SK-N-SH treated with all-trans-retinoic acid at 6 μM for 48 hours (cell line): ENCODE data around the gene EXOSC5.

Experiments
- ATAC-seq: fragments of 200-7000 bp; cut with Tn5 transposase; 3 replicates; pipeline ENCODE4 v1.9.1; 2020; ENCODE audit warnings: mild to moderate bottlenecking, moderate library complexity
- ARNTL ChIP-seq: fragments of 450-650 bp; formaldehyde crosslinking; IDR thresholded peaks from 2 replicates; pipeline ENCODE4 v1.5.0; 2020; ENCODE audit warnings: low read depth, mild to moderate bottlenecking, moderate library complexity, borderline replicate concordance
- BACH2 ChIP-seq: fragments of 250-450 bp; sonication (Bioruptor Pico); IDR thresholded peaks from 2 replicates; pipeline ENCODE4 v1.9.0; 2021; ENCODE audit warnings: mild to moderate bottlenecking, borderline replicate concordance
- CSDC2 ChIP-seq: fragments of 250-450 bp; sonication (Bioruptor Pico); IDR thresholded peaks from 2 replicates; pipeline ENCODE4 v1.5.0; 2020; ENCODE audit warnings: mild to moderate bottlenecking, moderate library complexity
- ESRRG ChIP-seq: fragments of 250-450 bp; sonication (Bioruptor Pico); IDR thresholded peaks from 2 replicates; pipeline ENCODE4 v1.6.1; 2021; ENCODE audit warnings: mild to moderate bottlenecking
- GLIS3 ChIP-seq: fragments of 250-450 bp; sonication (Bioruptor Pico); IDR thresholded peaks from 2 replicates; pipeline ENCODE4 v1.5.0; 2020; ENCODE audit warnings: mild to moderate bottlenecking, moderate library complexity
- ISL1 ChIP-seq: fragments of 250-450 bp; sonication (Bioruptor Pico); IDR thresholded peaks from 2 replicates; pipeline ENCODE4 v2.1.2; 2022; ENCODE audit warnings: mild to moderate bottlenecking, moderate library complexity
- OSR1 ChIP-seq: fragments of 250-450 bp; sonication (Bioruptor Pico); IDR thresholded peaks from 2 replicates; pipeline ENCODE4 v1.8.0; 2022; ENCODE audit warnings: moderate library complexity, mild to moderate bottlenecking, inconsistent platforms
- PPARA ChIP-seq: fragments of 250-450 bp; sonication (Bioruptor Pico); IDR thresholded peaks from 2 replicates; pipeline ENCODE4 v1.5.0; 2020; ENCODE audit warnings: mild to moderate bottlenecking, borderline replicate concordance
- RARB ChIP-seq: fragments of 250-450 bp; sonication (Bioruptor Pico); IDR thresholded peaks from 2 replicates; pipeline ENCODE4 v1.8.0; 2021; ENCODE audit warnings: mild to moderate bottlenecking, moderate library complexity
- TCF4 ChIP-seq: fragments of 250-450 bp; sonication (Bioruptor Pico); IDR thresholded peaks from 2 replicates; pipeline ENCODE4 v1.8.0; 2021; ENCODE audit warnings: mild to moderate bottlenecking, moderate library complexity, borderline replicate concordance
- TOX ChIP-seq: fragments of 250-450 bp; sonication (Bioruptor Pico); IDR thresholded peaks from 2 replicates; pipeline ENCODE4 v1.8.0; 2021; ENCODE audit warnings: mild to moderate bottlenecking, moderate library complexity, borderline replicate concordance
- ZC3H10 ChIP-seq: fragments of 250-450 bp; sonication (Bioruptor Pico); IDR thresholded peaks from 2 replicates; pipeline ENCODE4 v1.5.1; 2021; ENCODE audit warnings: mild to moderate bottlenecking, moderate library complexity
- ZFP3 ChIP-seq: fragments of 250-450 bp; sonication (Bioruptor Pico); IDR thresholded peaks from 2 replicates; pipeline ENCODE4 v1.5.0; 2020; ENCODE audit warnings: mild to moderate bottlenecking, moderate library complexity
- ZFP30 ChIP-seq: fragments of 450-650 bp; formaldehyde crosslinking; IDR thresholded peaks from 2 replicates; pipeline ENCODE4 v1.5.0; 2022; ENCODE audit warnings: mild to moderate bottlenecking, moderate library complexity
- ZNF565 ChIP-seq: fragments of 450-650 bp; formaldehyde crosslinking; conservative IDR thresholded peaks from 2 replicates; pipeline ENCODE4 v1.5.0; 2020; ENCODE audit warnings: low read depth, mild to moderate bottlenecking, moderate library complexity
- ZNF70 ChIP-seq: fragments of 450-650 bp; formaldehyde crosslinking; IDR thresholded peaks from 2 replicates; pipeline ENCODE4 v1.5.0; 2020; ENCODE audit warnings: mild to moderate bottlenecking, moderate library complexity
- ZNF8 ChIP-seq: fragments of 450-650 bp; formaldehyde crosslinking; IDR thresholded peaks from 2 replicates; pipeline ENCODE4 v1.5.0; 2020; ENCODE audit warnings: mild to moderate bottlenecking, moderate library complexity
- TF ChIP-seq, protein P1 (sequence below): fragments of 250-450 bp; sonication (Bioruptor Pico); IDR thresholded peaks from 2 replicates; pipeline ENCODE4 v1.8.0; 2021; ENCODE audit warnings: low read depth, mild to moderate bottlenecking, moderate library complexity, borderline replicate concordance
- TF ChIP-seq, protein P2 (sequence below): fragments of 250-450 bp; sonication (Bioruptor Pico); IDR thresholded peaks from 2 replicates; pipeline ENCODE4 v1.5.1; 2020; ENCODE audit warnings: low read depth, mild to moderate bottlenecking, moderate library complexity
- TF ChIP-seq, protein P3 (sequence below): fragments of 250-450 bp; sonication (Bioruptor Pico); IDR thresholded peaks from 2 replicates; pipeline ENCODE4 v1.8.0; 2020; ENCODE audit warnings: mild to moderate bottlenecking, moderate library complexity, borderline replicate concordance

EXOSC5 gene

DNA sequence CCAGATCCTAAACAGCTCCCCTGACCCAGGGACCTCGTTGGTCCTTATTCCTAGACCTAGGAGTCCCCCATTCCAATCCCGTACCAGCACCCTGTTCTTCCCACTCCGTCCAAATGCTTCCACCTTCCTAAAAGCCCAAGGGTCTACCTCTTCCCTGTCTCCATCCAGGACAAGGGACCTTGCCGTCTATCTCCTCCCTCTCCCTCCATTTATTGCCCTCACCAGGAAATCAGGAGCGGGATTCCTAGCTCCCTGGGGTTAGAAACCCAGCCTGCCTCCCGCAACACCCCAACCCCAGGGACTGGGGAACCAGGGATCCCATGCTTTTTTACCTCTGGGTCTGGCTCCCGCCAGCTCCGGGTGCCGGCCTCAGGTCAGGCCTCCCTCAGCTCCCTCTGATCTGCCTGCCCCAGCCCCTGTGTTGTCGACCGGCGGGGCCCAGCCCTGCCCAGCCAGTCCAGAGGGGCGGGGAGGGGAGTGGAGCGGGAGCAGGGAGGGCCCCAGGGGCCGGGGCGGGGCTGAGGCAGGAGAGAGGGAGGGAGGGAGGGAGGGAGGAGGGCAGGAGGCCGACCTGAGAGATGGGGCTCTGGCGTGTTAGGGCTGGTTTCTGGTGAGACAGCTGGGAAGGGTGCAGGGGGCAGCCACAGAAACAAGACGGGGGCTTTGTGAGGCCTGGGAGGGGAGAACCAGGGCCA, 29.9 kb upstream of the EXOSC5 start, which contains the start of gene B3GNT8:
TSS of gene B3GNT8 (minus strand) at position 423 of the 695 bp plus-strand sequence. CDS start 596 bp downstream, outside the sequence.
- no peak for TF ChIP-seq BACH2 (CRISPR knock-in tag)
- TF ChIP-seq ZNF8: no peak
- no peak for TF ChIP-seq ZC3H10 (CRISPR knock-in tag)
- TF ChIP-seq, protein P1, sequence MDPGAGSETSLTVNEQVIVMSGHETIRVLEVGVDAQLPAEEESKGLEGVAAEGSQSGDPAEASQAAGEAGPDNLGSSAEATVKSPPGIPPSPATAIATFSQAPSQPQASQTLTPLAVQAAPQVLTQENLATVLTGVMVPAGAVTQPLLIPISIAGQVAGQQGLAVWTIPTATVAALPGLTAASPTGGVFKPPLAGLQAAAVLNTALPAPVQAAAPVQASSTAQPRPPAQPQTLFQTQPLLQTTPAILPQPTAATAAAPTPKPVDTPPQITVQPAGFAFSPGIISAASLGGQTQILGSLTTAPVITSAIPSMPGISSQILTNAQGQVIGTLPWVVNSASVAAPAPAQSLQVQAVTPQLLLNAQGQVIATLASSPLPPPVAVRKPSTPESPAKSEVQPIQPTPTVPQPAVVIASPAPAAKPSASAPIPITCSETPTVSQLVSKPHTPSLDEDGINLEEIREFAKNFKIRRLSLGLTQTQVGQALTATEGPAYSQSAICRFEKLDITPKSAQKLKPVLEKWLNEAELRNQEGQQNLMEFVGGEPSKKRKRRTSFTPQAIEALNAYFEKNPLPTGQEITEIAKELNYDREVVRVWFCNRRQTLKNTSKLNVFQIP: no peak
- no peak for TF ChIP-seq ISL1 (CRISPR knock-in tag)
- TF ChIP-seq, protein P2, sequence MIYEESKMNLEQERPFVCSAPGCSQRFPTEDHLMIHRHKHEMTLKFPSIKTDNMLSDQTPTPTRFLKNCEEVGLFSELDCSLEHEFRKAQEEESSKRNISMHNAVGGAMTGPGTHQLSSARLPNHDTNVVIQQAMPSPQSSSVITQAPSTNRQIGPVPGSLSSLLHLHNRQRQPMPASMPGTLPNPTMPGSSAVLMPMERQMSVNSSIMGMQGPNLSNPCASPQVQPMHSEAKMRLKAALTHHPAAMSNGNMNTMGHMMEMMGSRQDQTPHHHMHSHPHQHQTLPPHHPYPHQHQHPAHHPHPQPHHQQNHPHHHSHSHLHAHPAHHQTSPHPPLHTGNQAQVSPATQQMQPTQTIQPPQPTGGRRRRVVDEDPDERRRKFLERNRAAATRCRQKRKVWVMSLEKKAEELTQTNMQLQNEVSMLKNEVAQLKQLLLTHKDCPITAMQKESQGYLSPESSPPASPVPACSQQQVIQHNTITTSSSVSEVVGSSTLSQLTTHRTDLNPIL (CRISPR knock-in tag): no peak
- ATAC-seq: peak; percentile 62

DNA sequence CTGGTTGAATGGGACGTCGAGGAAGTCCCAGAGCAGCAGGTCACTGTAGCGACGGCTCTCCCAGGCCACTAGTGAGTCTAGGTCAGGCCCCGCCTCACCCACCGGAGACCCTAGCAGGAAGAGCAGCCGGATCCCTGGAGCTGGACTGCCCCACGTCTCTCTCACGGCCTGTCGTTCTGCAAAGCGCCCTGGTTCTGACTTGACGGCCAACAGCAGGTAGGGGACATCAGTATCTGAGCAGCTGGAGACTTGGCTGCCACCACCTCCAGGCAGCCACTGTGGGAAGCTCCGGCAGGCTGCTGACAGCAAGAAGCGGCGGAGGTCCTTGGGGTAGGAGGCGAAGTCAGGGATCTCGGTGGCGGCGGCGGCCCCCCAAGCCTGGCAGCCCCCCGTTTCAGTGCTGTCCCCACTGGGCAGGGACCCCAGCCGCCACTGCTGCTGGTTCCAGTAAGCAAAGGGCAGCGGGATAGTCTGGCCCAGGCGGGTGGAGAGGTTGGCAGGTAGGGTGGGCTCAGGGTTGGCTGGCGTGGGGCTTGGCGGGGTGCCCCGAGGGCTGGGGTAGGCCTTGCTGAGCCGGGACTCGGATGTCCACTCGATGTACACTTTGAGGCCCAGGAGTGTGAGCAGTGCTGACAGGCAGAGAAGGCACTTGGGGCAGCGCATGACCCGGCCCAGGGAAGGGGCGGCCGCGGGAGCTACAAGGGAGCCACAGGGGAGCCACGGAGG, 29.1 kb upstream of the EXOSC5 start:
- TF ChIP-seq ZNF565 (CRISPR knock-in tag): no peak
- no peak for TF ChIP-seq OSR1 (CRISPR knock-in tag)
- TF ChIP-seq, protein P3, sequence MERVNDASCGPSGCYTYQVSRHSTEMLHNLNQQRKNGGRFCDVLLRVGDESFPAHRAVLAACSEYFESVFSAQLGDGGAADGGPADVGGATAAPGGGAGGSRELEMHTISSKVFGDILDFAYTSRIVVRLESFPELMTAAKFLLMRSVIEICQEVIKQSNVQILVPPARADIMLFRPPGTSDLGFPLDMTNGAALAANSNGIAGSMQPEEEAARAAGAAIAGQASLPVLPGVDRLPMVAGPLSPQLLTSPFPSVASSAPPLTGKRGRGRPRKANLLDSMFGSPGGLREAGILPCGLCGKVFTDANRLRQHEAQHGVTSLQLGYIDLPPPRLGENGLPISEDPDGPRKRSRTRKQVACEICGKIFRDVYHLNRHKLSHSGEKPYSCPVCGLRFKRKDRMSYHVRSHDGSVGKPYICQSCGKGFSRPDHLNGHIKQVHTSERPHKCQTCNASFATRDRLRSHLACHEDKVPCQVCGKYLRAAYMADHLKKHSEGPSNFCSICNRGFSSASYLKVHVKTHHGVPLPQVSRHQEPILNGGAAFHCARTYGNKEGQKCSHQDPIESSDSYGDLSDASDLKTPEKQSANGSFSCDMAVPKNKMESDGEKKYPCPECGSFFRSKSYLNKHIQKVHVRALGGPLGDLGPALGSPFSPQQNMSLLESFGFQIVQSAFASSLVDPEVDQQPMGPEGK (CRISPR knock-in tag): no peak
- TF ChIP-seq ESRRG: no peak
- TF ChIP-seq ZNF70 (CRISPR knock-in tag): no peak
- TF ChIP-seq ZFP30: no peak
- TF ChIP-seq PPARA (CRISPR knock-in tag): no peak
- no peak for TF ChIP-seq RARB
- TF ChIP-seq ZFP3 (CRISPR knock-in tag): no peak
- no peak for TF ChIP-seq TCF4 (CRISPR knock-in tag)
- TF ChIP-seq ZC3H10 (CRISPR knock-in tag): no peak
- TF ChIP-seq, protein P1: no peak
- TF ChIP-seq GLIS3 (CRISPR knock-in tag): no peak
- TF ChIP-seq BACH2 (CRISPR knock-in tag): no peak
- TF ChIP-seq, all 23 proteins: peak for 0
- no peak for ATAC-seq

DNA sequence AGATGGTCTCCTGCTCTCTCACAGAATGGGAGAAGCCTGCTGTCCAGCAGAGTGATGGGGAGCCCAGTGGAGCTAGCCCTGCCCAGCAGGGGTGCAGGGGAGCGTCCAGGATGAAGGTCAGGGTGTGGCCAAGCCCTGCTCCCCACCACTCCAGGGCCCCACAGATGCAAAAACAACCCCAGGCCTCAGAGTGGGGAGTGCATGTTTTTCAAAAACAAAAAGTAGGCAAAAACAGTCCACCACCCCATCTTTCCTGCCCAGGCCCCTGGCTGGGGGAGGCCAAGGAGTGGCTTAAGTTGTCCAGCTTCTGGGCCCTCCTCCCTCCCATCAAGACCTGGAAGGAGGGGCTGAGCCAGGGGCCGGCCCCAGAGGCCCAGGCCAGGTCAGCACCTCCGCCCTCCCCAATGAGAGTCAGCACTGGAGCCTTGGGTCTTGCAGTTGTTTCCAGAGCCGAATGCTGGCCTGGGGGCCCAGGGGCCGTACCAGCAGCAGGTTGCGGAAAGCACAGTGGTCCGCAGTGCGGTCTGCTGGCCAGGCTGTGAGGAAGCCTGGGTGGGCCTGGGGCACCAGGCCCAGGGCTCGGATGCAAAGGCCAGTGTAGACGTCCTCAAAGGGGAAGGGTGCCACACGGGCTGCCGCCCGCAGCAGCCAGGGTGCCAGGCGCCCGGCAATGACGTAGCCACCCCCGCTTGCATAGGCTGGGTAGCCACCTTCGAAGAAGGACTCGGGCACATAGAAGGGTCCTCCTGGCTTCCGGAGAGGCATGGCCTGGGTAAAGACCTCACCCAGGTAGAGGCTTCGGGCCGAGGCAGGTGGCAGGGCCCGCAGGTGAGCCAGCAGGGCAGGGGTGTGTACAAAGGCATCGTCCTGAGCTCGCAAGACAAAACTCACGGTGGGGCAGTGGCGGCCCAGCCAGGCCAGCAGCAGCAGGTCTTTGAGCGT, 28.3 kb upstream of the EXOSC5 start:
- ATAC-seq: no peak
- TF ChIP-seq, protein P3 (CRISPR knock-in tag): no peak
- TF ChIP-seq OSR1 (CRISPR knock-in tag): no peak
- no peak for TF ChIP-seq GLIS3 (CRISPR knock-in tag)
- TF ChIP-seq ZC3H10 (CRISPR knock-in tag): no peak
- TF ChIP-seq ZFP3 (CRISPR knock-in tag): no peak
- no peak for TF ChIP-seq BACH2 (CRISPR knock-in tag)
- no peak for TF ChIP-seq ZNF565 (CRISPR knock-in tag)
- no peak for TF ChIP-seq ARNTL (CRISPR knock-in tag)
- no peak for TF ChIP-seq ESRRG
- no peak for TF ChIP-seq TOX (CRISPR knock-in tag)
- TF ChIP-seq ZNF8: no peak
- no peak for TF ChIP-seq CSDC2 (CRISPR knock-in tag)
- no peak for TF ChIP-seq ZNF70 (CRISPR knock-in tag)
